GM19239 (cell line): ENCODE results near the gene MTUS2.

Source experiments
- DNase-seq: peaks from one replicate; pipeline ENCODE4 v3.0.0; 2011; ENCODE audit warnings: low spot score; ENCODE audit not compliant: insufficient read length
- FAIRE-seq: peaks from 2 replicates; lab custom pipeline; 2011; peaks lifted over from hg19 to GRCh38; lab: Jason Lieb, UNC

MTUS2 gene

GRCh38 chr13:29428310-29429181 lies 608.4 kb downstream of the MTUS2 start:
- FAIRE-seq (no peak), DNase-seq (no peak)

- FAIRE-seq (no peak), DNase-seq (no peak)
Observed at GRCh38 chr13:29429286-29429900, 609.3 kb downstream of the MTUS2 start.

GRCh38 chr13:29434217-29434945 lies 614.2 kb downstream of the MTUS2 start:
- DNase-seq (no peak), FAIRE-seq (no peak)

GRCh38 chr13:29435125-29435911 lies 615.2 kb downstream of the MTUS2 start:
- FAIRE-seq (no peak), DNase-seq (no peak)

GRCh38 chr13:29436291-29436690 lies 616.2 kb downstream of the MTUS2 start:
- FAIRE-seq (no peak), DNase-seq (no peak)

GRCh38 chr13:29436721-29437280 lies 616.7 kb downstream of the MTUS2 start:
- DNase-seq (no peak), FAIRE-seq (no peak)

GRCh38 chr13:29438769-29439168 lies 618.6 kb downstream of the MTUS2 start:
- no peak for DNase-seq
- no peak for FAIRE-seq

- no peak for FAIRE-seq
- DNase-seq: no peak
Observed at GRCh38 chr13:29439601-29440388, 619.7 kb downstream of the MTUS2 start.

- DNase-seq (no peak), FAIRE-seq (no peak)
Observed at GRCh38 chr13:29441306-29441705, 621.2 kb downstream of the MTUS2 start.

- FAIRE-seq (no peak), DNase-seq (no peak)
Observed at GRCh38 chr13:29446016-29446415, 625.9 kb downstream of the MTUS2 start.

- DNase-seq: no peak
- no peak for FAIRE-seq
Observed at GRCh38 chr13:29448174-29448573, 628.0 kb downstream of the MTUS2 start.

- FAIRE-seq (no peak), DNase-seq (no peak)
Observed at GRCh38 chr13:29449726-29450125, 629.6 kb downstream of the MTUS2 start.

- FAIRE-seq (no peak), DNase-seq (no peak)
Observed at GRCh38 chr13:29451976-29452375, 631.8 kb downstream of the MTUS2 start.

GRCh38 chr13:29452773-29453616 lies 632.9 kb downstream of the MTUS2 start:
- no peak for FAIRE-seq

GRCh38 chr13:29453617-29454011 lies 633.5 kb downstream of the MTUS2 start:
- FAIRE-seq (no peak), DNase-seq (no peak)

More at GRCh38 chr13:29452773-29453616, 632.9 kb downstream of the MTUS2 start:
- no peak for DNase-seq

- FAIRE-seq: no peak
- peak; percentile 13 for DNase-seq
Observed at GRCh38 chr13:29454931-29455481, 634.9 kb downstream of the MTUS2 start.

GRCh38 chr13:29456419-29456818 lies 636.3 kb downstream of the MTUS2 start:
- DNase-seq: no peak
- FAIRE-seq: no peak

- no peak for FAIRE-seq
Observed at GRCh38 chr13:29457299-29457698, 637.2 kb downstream of the MTUS2 start.

More at GRCh38 chr13:29457299-29457698, 637.2 kb downstream of the MTUS2 start:
- no peak for DNase-seq
